HepG2 (cell line): ENCODE data around the gene CBL. TPM values are rescaled to one million over a fixed set of nuclear protein-coding genes. Genes with fewer than 3 reads are reported as not detected.

Source experiments
- ATAC-seq: fragments of 200-7000 bp; cut with Tn5 transposase; 3 replicates; pipeline ENCODE4 v1.9.1; 2020; ENCODE audit warnings: mild to moderate bottlenecking, moderate library complexity
- BruUV-seq: library from RNA; stranded (reverse); fragments of 400-500 nt; replicated peaks from 2 replicates; lab custom pipeline; 2021; lab: Mats Ljungman, UMichigan
- CTCF ChIA-PET: fragments of 300-600 bp; formaldehyde crosslinking; extraction: SDS; loops from one replicate; lab custom pipeline; 2021; ENCODE audit warnings: low total read pairs, inconsistent platforms, low intra/inter-chr PET ratio; lab: Yijun Ruan, JAX
- POLR2A ChIA-PET: fragments of 350-600 bp; sonication (Branson Sonifier 250); formaldehyde crosslinking; loops from one replicate; lab custom pipeline; 2020; ENCODE audit warnings: antibody characterized with exemption, inconsistent platforms; lab: Yijun Ruan, JAX
- DNase-seq: peaks from one replicate; pipeline ENCODE4 v3.0.0-alpha.2; 2015; ENCODE audit warnings: low spot score
- FAIRE-seq: peaks from 3 replicates; lab custom pipeline; 2011; peaks lifted over from hg19 to GRCh38; lab: Jason Lieb, UNC
- H2AFZ ChIP-seq: one replicate; pipeline ENCODE4 v1.6.1; 2011; ENCODE audit warnings: low read length, inconsistent platforms
- H3K27ac ChIP-seq: fragments of 300-600 bp; 3 replicates; pipeline ENCODE4 v1.8.0; 2011; ENCODE audit warnings: mixed run types, mild to moderate bottlenecking, mixed read lengths, low read length, inconsistent platforms; ENCODE audit not compliant: insufficient read depth; ENCODE audit errors: extremely low read length
- H3K27me3 ChIP-seq, 2 experiments: fragments of 200-600 bp in 1 of 2; 2 replicates in 1 of 2; 3 replicates in 1 of 2; pipeline versions ENCODE4 v1.6.0 to v1.8.0; 2011; ENCODE audit warnings: low read length in 2 of 2, mild to moderate bottlenecking in 2 of 2, moderate library complexity in 2 of 2, inconsistent platforms in 1 of 2; ENCODE audit not compliant: insufficient read depth in 2 of 2, control insufficient read depth in 1 of 2
- H3K36me3 ChIP-seq, 2 experiments: fragments of 200-600 bp in 1 of 2; replicated peaks in 1 of 2; 2 replicates in 1 of 2; 3 replicates in 1 of 2; pipeline versions ENCODE4 v1.5.1 to v1.8.0; 2011; ENCODE audit warnings: low read length in 2 of 2, inconsistent platforms in 1 of 2; ENCODE audit not compliant: insufficient read depth in 2 of 2, control insufficient read depth in 1 of 2
- H3K4me1 ChIP-seq: 2 replicates; pipeline ENCODE4 v1.5.1; 2012; ENCODE audit warnings: low read length, inconsistent platforms; ENCODE audit not compliant: insufficient read depth
- H3K4me2 ChIP-seq: 2 replicates; pipeline ENCODE4 v1.6.0; 2011; ENCODE audit warnings: low read depth, low read length, inconsistent platforms
- H3K4me3 ChIP-seq, 3 experiments: fragments of 200-600 bp in 1 of 3; sonication (generic), shearing (Covaris generic) in 1 of 3; replicated peaks in 1 of 3; 2 replicates each; pipeline ENCODE4 v1.5.1; 2011 to 2016; ENCODE audit warnings: low read length in 3 of 3, inconsistent platforms in 2 of 3, low read depth in 2 of 3, mild to moderate bottlenecking in 2 of 3, control low read depth in 1 of 3, mixed read lengths in 1 of 3; ENCODE audit not compliant: insufficient read depth in 1 of 3
- H3K79me2 ChIP-seq: one replicate; pipeline ENCODE4 v1.6.1; 2011; ENCODE audit warnings: low read length, inconsistent platforms; ENCODE audit not compliant: insufficient read depth
- H3K9ac ChIP-seq: 2 replicates; pipeline ENCODE4 v1.6.0; 2011; ENCODE audit warnings: mild to moderate bottlenecking, low read depth, low read length, inconsistent platforms; ENCODE audit not compliant: insufficient read depth
- H3K9me3 ChIP-seq: 2 replicates; pipeline ENCODE4 v1.5.1; 2012; ENCODE audit warnings: mild to moderate bottlenecking, low read length
- H4K20me1 ChIP-seq: 2 replicates; pipeline ENCODE4 v1.6.0; 2011; ENCODE audit warnings: inconsistent platforms, mild to moderate bottlenecking, low read length, moderate library complexity; ENCODE audit not compliant: insufficient read depth
- EED ChIP-seq: sonication (generic); formaldehyde crosslinking; IDR thresholded peaks from 2 replicates; pipeline ENCODE4 v1.5.0; 2020; ENCODE audit warnings: mild to moderate bottlenecking, missing genetic modification reagents
- KDM5B ChIP-seq: sonication (generic); formaldehyde crosslinking; IDR thresholded peaks from 2 replicates; pipeline ENCODE4 v1.4.0; 2020; ENCODE audit warnings: missing genetic modification reagents, mild to moderate bottlenecking, borderline replicate concordance
- NFKBIZ ChIP-seq: IDR thresholded peaks from 2 replicates; pipeline ENCODE4 v1.6.1; 2018; ENCODE audit warnings: missing genetic modification reagents, missing compliant biosample characterization
- PITX1 ChIP-seq: sonication (generic); formaldehyde crosslinking; IDR thresholded peaks from 2 replicates; pipeline ENCODE4 v1.5.1; 2020; ENCODE audit warnings: mild to moderate bottlenecking, missing genetic modification reagents
- RCOR2 ChIP-seq: IDR thresholded peaks from 2 replicates; pipeline ENCODE4 v1.6.1; 2016; ENCODE audit warnings: missing biosample characterization, missing genetic modification reagents
- SMARCE1 ChIP-seq: fragments of 450-650 bp; IDR thresholded peaks from 2 replicates; pipeline ENCODE4 v1.6.1; 2017; ENCODE audit warnings: borderline replicate concordance
- TMF1 ChIP-seq: sonication (generic); formaldehyde crosslinking; IDR thresholded peaks from 2 replicates; pipeline ENCODE4 v1.8.1; 2022; ENCODE audit warnings: low read depth, missing genetic modification reagents
- ZBTB38 ChIP-seq: sonication (generic); formaldehyde crosslinking; IDR thresholded peaks from 2 replicates; pipeline ENCODE4 v1.5.1; 2020; ENCODE audit warnings: mild to moderate bottlenecking, missing genetic modification reagents
- ZNF230 ChIP-seq: sonication (generic); formaldehyde crosslinking; IDR thresholded peaks from 2 replicates; pipeline ENCODE4 v1.4.0; 2020; ENCODE audit warnings: mild to moderate bottlenecking, missing genetic modification reagents
- ZNF556 ChIP-seq: sonication (generic); formaldehyde crosslinking; IDR thresholded peaks from 2 replicates; pipeline ENCODE4 v1.4.0; 2020; ENCODE audit warnings: mild to moderate bottlenecking, missing genetic modification reagents, borderline replicate concordance
- ZSCAN29 ChIP-seq: sonication (generic); formaldehyde crosslinking; conservative IDR thresholded peaks from 2 replicates; pipeline ENCODE4 v1.4.0; 2020; ENCODE audit warnings: mild to moderate bottlenecking, missing genetic modification reagents
- WGBS: methylation state at CpG from one replicate; pipeline ENCODE4 v1.1.6; 2017; ENCODE audit warnings: low lambda C conversion rate; 5-methylcytosine and 5-hydroxymethylcytosine counted together
- in situ Hi-C: cut with HindIII; loops from 2 replicates; pipeline ENCODE4 v1.10.0; 2017; ENCODE audit warnings: low pct_unique_long_range_greater_than_20kb; ENCODE audit not compliant: extremely low pct_ligation_motif_present
- intact Hi-C: fragments of 100-400 bp; cut with micrococcal nuclease; formaldehyde crosslinking; loops from one replicate; pipeline ENCODE4 v1.10.0; 2022; ENCODE audit not compliant: unreplicated experiment
- polyA plus RNA-seq, 8 experiments: library from polyadenylated mRNA; depleted of rRNA in 3 of 8; stranded (reverse) in 7 of 8; unstranded in 1 of 8; fragments of >200 nt; fragmentation: Illumina TruSeq in 4 of 8; extraction: Trizol in 4 of 8; gene quantifications; 2 replicates each; pipeline versions ENCODE4 v1.2.1 to v1.2.3, GENCODE V29; 2011 to 2016; ENCODE audit warnings: low read depth in 4 of 8, missing spikeins in 1 of 8, mixed read lengths in 1 of 8; ENCODE audit not compliant: insufficient read depth in 1 of 8
- total RNA-seq, 5 experiments: library from RNA; depleted of rRNA; stranded (reverse); fragments of >200 nt; fragmentation: Illumina TruSeq; extraction: Trizol; gene quantifications; 2 replicates each; pipeline ENCODE4 v1.2.3, GENCODE V29; 2016; ENCODE audit warnings: low read depth in 1 of 5
- TF ChIP-seq, protein P1 (sequence below), 2 experiments: IDR thresholded peaks; 2 replicates each; pipeline ENCODE4 v1.6.1; 2011 to 2012; ENCODE audit warnings: low read length in 2 of 2, borderline replicate concordance in 1 of 2, low read depth in 1 of 2, mild to moderate bottlenecking in 1 of 2, moderate library complexity in 1 of 2
- TF ChIP-seq, protein P2 (sequence below): sonication (generic); formaldehyde crosslinking; IDR thresholded peaks from 2 replicates; pipeline ENCODE4; 2020; ENCODE audit warnings: missing genetic modification reagents, mild to moderate bottlenecking, borderline replicate concordance
- TF ChIP-seq, protein P3 (sequence below): sonication (generic); formaldehyde crosslinking; IDR thresholded peaks from 2 replicates; pipeline ENCODE4 v1.5.1; 2020; ENCODE audit warnings: mild to moderate bottlenecking, missing genetic modification reagents, moderate library complexity

CBL gene
- total and polyA plus RNA-seq, 2 of the 13 experiments (the other 11 are each of a cell fraction or from before 2014, with no cell fraction given), result 6.6 to 7.4 TPM

DNA sequence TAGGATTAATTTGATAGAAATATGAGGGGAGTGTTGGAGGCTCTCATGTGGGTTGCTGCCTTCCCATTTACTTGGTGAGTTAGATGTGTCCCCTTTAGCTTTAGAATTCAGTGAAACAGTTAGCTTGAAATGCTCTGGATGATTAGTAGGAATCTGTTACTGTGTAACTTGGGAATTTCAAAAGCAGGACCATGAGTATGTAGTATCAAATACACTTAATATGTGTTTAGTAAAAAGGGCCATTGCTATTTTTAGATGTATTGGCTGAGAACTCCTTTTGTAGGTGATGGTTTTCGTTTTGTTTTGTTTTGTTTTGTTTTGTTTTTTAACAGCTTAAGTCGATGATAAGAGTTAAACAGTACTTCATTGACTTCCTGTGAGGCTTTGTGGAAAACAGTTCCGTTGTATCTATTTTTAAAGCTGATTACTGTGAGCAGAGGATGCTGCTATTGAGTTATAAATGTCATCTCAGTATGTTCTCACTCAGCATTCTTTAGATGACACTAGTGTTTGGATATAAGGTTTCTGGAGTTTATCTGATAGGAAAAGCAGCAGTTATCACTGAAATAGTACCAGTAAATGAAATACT lies 57.3 kb downstream of the CBL start:
- in situ Hi-C loops, result no loop called here
- Histone ChIP-seq H4K20me1 (no peaks in the 10 kb centered on the region), H3K9ac (no peak overlapping the region), H3K4me1 (no peaks in the 10 kb centered on the region), H3K79me2 (no peaks in the 10 kb centered on the region), H2AFZ (no peak overlapping the region), H3K4me3 (no peak overlapping the region), H3K9me3 (no peaks in the 10 kb centered on the region), H3K27me3 (no peaks in the 10 kb centered on the region), H3K4me2 (no peak overlapping the region), H3K27ac (no peak overlapping the region), H3K36me3 (no peaks in the 10 kb centered on the region)
- POLR2A ChIA-PET, result no interaction called here
- DNase-seq (no peak), FAIRE-seq (no peak), ATAC-seq (no peak)
- BruUV-seq, result no TSS peak
- CTCF ChIA-PET, result no interaction called here
- intact Hi-C loops, result no loop called here
- WGBS, result 55% methylated on average over 3 of the region's 3 CpGs
- no peak for TF ChIP-seq SMARCE1
- TF ChIP-seq ZBTB38 (CRISPR knock-in tag), result no peak
- TF ChIP-seq, protein P1, sequence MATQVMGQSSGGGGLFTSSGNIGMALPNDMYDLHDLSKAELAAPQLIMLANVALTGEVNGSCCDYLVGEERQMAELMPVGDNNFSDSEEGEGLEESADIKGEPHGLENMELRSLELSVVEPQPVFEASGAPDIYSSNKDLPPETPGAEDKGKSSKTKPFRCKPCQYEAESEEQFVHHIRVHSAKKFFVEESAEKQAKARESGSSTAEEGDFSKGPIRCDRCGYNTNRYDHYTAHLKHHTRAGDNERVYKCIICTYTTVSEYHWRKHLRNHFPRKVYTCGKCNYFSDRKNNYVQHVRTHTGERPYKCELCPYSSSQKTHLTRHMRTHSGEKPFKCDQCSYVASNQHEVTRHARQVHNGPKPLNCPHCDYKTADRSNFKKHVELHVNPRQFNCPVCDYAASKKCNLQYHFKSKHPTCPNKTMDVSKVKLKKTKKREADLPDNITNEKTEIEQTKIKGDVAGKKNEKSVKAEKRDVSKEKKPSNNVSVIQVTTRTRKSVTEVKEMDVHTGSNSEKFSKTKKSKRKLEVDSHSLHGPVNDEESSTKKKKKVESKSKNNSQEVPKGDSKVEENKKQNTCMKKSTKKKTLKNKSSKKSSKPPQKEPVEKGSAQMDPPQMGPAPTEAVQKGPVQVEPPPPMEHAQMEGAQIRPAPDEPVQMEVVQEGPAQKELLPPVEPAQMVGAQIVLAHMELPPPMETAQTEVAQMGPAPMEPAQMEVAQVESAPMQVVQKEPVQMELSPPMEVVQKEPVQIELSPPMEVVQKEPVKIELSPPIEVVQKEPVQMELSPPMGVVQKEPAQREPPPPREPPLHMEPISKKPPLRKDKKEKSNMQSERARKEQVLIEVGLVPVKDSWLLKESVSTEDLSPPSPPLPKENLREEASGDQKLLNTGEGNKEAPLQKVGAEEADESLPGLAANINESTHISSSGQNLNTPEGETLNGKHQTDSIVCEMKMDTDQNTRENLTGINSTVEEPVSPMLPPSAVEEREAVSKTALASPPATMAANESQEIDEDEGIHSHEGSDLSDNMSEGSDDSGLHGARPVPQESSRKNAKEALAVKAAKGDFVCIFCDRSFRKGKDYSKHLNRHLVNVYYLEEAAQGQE (IDR thresholded peaks at IDR 0.05; ENCODE audit: borderline replicate concordance in 1 of 2, low read depth in 1 of 2, low read length in 2 of 2), result no peak
- no peak for TF ChIP-seq PITX1 (CRISPR knock-in tag)
- no peak for TF ChIP-seq EED (CRISPR knock-in tag)
- TF ChIP-seq, protein P2, sequence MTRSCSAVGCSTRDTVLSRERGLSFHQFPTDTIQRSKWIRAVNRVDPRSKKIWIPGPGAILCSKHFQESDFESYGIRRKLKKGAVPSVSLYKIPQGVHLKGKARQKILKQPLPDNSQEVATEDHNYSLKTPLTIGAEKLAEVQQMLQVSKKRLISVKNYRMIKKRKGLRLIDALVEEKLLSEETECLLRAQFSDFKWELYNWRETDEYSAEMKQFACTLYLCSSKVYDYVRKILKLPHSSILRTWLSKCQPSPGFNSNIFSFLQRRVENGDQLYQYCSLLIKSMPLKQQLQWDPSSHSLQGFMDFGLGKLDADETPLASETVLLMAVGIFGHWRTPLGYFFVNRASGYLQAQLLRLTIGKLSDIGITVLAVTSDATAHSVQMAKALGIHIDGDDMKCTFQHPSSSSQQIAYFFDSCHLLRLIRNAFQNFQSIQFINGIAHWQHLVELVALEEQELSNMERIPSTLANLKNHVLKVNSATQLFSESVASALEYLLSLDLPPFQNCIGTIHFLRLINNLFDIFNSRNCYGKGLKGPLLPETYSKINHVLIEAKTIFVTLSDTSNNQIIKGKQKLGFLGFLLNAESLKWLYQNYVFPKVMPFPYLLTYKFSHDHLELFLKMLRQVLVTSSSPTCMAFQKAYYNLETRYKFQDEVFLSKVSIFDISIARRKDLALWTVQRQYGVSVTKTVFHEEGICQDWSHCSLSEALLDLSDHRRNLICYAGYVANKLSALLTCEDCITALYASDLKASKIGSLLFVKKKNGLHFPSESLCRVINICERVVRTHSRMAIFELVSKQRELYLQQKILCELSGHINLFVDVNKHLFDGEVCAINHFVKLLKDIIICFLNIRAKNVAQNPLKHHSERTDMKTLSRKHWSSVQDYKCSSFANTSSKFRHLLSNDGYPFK (CRISPR knock-in tag), result no peak
- TF ChIP-seq ZSCAN29, result no peak
- TF ChIP-seq TMF1 (CRISPR knock-in tag), result no peak
- TF ChIP-seq NFKBIZ (CRISPR knock-in tag), result no peak
- TF ChIP-seq, protein P3, sequence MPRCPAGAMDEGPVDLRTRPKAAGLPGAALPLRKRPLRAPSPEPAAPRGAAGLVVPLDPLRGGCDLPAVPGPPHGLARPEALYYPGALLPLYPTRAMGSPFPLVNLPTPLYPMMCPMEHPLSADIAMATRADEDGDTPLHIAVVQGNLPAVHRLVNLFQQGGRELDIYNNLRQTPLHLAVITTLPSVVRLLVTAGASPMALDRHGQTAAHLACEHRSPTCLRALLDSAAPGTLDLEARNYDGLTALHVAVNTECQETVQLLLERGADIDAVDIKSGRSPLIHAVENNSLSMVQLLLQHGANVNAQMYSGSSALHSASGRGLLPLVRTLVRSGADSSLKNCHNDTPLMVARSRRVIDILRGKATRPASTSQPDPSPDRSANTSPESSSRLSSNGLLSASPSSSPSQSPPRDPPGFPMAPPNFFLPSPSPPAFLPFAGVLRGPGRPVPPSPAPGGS (CRISPR knock-in tag), result no peak
- no peak for TF ChIP-seq KDM5B (CRISPR knock-in tag)
- TF ChIP-seq ZNF556 (CRISPR knock-in tag), result no peak
- no peak for TF ChIP-seq ZNF230 (CRISPR knock-in tag)
- TF ChIP-seq RCOR2, result no peak
